ENCODE data around the gene DDX60.

- TF ChIP-seq, protein P1, sequence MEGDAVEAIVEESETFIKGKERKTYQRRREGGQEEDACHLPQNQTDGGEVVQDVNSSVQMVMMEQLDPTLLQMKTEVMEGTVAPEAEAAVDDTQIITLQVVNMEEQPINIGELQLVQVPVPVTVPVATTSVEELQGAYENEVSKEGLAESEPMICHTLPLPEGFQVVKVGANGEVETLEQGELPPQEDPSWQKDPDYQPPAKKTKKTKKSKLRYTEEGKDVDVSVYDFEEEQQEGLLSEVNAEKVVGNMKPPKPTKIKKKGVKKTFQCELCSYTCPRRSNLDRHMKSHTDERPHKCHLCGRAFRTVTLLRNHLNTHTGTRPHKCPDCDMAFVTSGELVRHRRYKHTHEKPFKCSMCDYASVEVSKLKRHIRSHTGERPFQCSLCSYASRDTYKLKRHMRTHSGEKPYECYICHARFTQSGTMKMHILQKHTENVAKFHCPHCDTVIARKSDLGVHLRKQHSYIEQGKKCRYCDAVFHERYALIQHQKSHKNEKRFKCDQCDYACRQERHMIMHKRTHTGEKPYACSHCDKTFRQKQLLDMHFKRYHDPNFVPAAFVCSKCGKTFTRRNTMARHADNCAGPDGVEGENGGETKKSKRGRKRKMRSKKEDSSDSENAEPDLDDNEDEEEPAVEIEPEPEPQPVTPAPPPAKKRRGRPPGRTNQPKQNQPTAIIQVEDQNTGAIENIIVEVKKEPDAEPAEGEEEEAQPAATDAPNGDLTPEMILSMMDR (IDR thresholded peaks at IDR 0.05): no peak
- TF ChIP-seq POLR2A (IDR thresholded peaks at IDR 0.05): no peak
Measured at GRCh38 chr4:168357941-168358340, 39.4 kb upstream of the DDX60 start.
